Caco-2 (cell line): ENCODE measurements around the gene CFAP92. TPM values are rescaled to one million over a fixed set of nuclear protein-coding genes. Genes with fewer than 3 reads are reported as not detected.

Source experiments
- BruUV-seq: library from RNA; stranded (reverse); fragments of 400-500 nt; replicated peaks from 2 replicates; lab custom pipeline; 2021; lab: Mats Ljungman, UMichigan
- CTCF ChIA-PET: fragments of 300-600 bp; sonication (Branson Sonifier 250); formaldehyde crosslinking; loops from one replicate; lab custom pipeline; 2022; ENCODE audit warnings: antibody characterized with exemption; lab: Charles Lee
- POLR2A ChIA-PET: fragments of 300-600 bp; sonication (Branson Sonifier 250); formaldehyde crosslinking; loops from one replicate; lab custom pipeline; 2022; ENCODE audit warnings: antibody characterized with exemption; lab: Charles Lee
- DNase-seq, 2 experiments: peaks; one replicate each; pipeline versions ENCODE4 v3.0.0 to v3.0.0-alpha.2; 2020 to 2022
- H3K27me3 ChIP-seq: replicated peaks from 2 replicates; pipeline ENCODE4 v1.6.0; 2011; ENCODE audit warnings: low read length; ENCODE audit not compliant: control insufficient read depth, insufficient read depth
- H3K36me3 ChIP-seq: 2 replicates; pipeline ENCODE4 v1.5.1; 2011; ENCODE audit warnings: low read length; ENCODE audit not compliant: control insufficient read depth, insufficient read depth
- H3K4me1 ChIP-seq: fragments of 250-450 bp; sonication (Bioruptor Pico); 2 replicates; pipeline ENCODE4 v1.5.1; 2020; ENCODE audit warnings: mild to moderate bottlenecking
- H3K4me3 ChIP-seq: 2 replicates; pipeline ENCODE4 v1.5.1; 2011; ENCODE audit warnings: low read depth, mild to moderate bottlenecking, control low read depth, low read length
- H3K9me3 ChIP-seq: fragments of 250-450 bp; sonication (Bioruptor Pico); 2 replicates; pipeline ENCODE4 v1.5.1; 2020; ENCODE audit warnings: mild to moderate bottlenecking, moderate library complexity
- H3K27ac Mint-ChIP-seq: one replicate; pipeline ENCODE4 v1.8.0; 2022; ENCODE audit warnings: mixed read lengths; ENCODE audit not compliant: unreplicated experiment
- H3K27me3 Mint-ChIP-seq: one replicate; pipeline ENCODE4 v1.8.0; 2022; ENCODE audit warnings: mixed read lengths; ENCODE audit not compliant: insufficient read depth, unreplicated experiment
- H3K36me3 Mint-ChIP-seq: one replicate; pipeline ENCODE4 v1.8.0; 2022; ENCODE audit warnings: mild to moderate bottlenecking, mixed read lengths; ENCODE audit not compliant: insufficient read depth, unreplicated experiment
- H3K4me1 Mint-ChIP-seq: one replicate; pipeline ENCODE4 v1.8.0; 2022; ENCODE audit warnings: low read depth, mixed read lengths; ENCODE audit not compliant: unreplicated experiment
- H3K4me3 Mint-ChIP-seq: one replicate; pipeline ENCODE4 v1.8.0; 2022; ENCODE audit warnings: mild to moderate bottlenecking, moderate library complexity, mixed read lengths; ENCODE audit not compliant: unreplicated experiment
- H3K9me3 Mint-ChIP-seq: one replicate; pipeline ENCODE4 v1.8.0; 2022; ENCODE audit warnings: mixed read lengths; ENCODE audit not compliant: unreplicated experiment
- intact Hi-C: fragments of 100-400 bp; cut with micrococcal nuclease; formaldehyde crosslinking; loops from one replicate; pipeline ENCODE4 v1.10.0; 2022; ENCODE audit not compliant: unreplicated experiment
- total RNA-seq: library from RNA; stranded (reverse); gene quantifications from 2 replicates; pipeline ENCODE4 v1.2.3, GENCODE V29; 2022
- TF ChIP-seq, protein P1 (sequence below), 2 experiments: fragments of 200-600 bp in 1 of 2; IDR thresholded peaks; 1 replicate in 1 of 2; 2 replicates in 1 of 2; pipeline versions ENCODE4 v1.5.1 to v1.8.0; 2011 to 2022; ENCODE audit warnings: antibody characterized with exemption in 1 of 2, control low read depth in 1 of 2, inconsistent platforms in 1 of 2, low read depth in 1 of 2, low read length in 1 of 2, mild to moderate bottlenecking in 1 of 2, moderate library complexity in 1 of 2; ENCODE audit not compliant: insufficient read depth in 1 of 2, severe bottlenecking in 1 of 2, unreplicated experiment in 1 of 2

Gene CFAP92
- total RNA-seq, 1 experiment from 2014 or later, result 5.9 TPM

DNA sequence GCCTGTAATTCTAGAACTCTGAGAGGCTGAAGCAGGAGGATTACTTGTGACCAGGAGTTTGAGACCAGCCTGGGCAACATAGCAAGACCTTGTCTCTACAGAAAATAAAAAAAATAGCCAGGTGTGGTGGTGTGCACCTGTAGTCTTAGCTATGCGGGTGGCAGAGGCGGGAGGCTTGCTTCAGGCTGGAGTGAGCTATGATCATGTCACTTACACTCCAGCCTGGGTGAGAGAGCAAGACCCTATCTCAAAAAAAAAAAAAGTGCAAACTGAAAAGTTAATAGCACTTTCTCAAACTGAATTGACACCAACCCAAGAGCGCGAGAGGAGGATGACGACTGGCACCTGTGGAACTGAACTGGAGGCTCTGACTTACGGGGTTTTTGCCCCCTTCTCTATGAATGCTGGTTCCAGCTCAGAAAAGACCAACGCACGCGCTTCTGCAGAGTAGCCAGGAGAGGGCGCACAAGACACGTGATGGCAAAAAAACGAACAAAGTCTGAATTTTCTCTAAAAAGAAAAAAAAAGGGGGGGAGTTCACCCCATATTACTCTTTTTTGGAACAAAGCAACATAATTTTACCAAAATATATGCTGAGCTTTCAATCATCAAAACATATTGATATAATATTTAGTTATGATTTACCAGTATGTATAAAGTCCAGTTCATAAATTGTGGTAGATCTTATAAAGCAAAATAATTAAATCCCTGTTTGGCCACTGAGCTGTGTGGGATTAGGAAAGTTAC lies 23.7 kb downstream of the CFAP92 start:
- intact Hi-C loops, result loop anchor here (1.0 to 10.0 kb wide), 4 partner anchors 47 to 275 kb away; partner anchors contain the start of gene ISY1
- Mint-ChIP-seq H3K27me3 (peaks cover 1% of the 10 kb centered on the region), H3K4me3 (no peak overlapping the region), H3K9me3 (no peaks in the 10 kb centered on the region), H3K36me3 (no peaks in the 10 kb centered on the region), H3K4me1 (no peaks in the 10 kb centered on the region), H3K27ac (no peak overlapping the region)
- ChIA-PET CTCF (interaction anchor here (0.5 to 2.5 kb wide), 41 partner anchors 22 to 692 kb away, joined by 3 to 31 read pairs (median 6); partner anchors contain the start of genes ACAD9, CFAP92, COPG1 and RAB43), POLR2A (interaction anchor here (0.7 kb wide), 1 partner anchor 25 kb away, joined by 3 read pairs; no protein-coding TSS in a partner anchor)
- no peaks in the 10 kb centered on the region for H3K27me3 ChIP-seq
- no peaks in the 10 kb centered on the region for H3K4me1 ChIP-seq
- no peak overlapping the region for H3K4me3 ChIP-seq
- H3K36me3 ChIP-seq, result no peaks in the 10 kb centered on the region
- TF ChIP-seq, protein P1, sequence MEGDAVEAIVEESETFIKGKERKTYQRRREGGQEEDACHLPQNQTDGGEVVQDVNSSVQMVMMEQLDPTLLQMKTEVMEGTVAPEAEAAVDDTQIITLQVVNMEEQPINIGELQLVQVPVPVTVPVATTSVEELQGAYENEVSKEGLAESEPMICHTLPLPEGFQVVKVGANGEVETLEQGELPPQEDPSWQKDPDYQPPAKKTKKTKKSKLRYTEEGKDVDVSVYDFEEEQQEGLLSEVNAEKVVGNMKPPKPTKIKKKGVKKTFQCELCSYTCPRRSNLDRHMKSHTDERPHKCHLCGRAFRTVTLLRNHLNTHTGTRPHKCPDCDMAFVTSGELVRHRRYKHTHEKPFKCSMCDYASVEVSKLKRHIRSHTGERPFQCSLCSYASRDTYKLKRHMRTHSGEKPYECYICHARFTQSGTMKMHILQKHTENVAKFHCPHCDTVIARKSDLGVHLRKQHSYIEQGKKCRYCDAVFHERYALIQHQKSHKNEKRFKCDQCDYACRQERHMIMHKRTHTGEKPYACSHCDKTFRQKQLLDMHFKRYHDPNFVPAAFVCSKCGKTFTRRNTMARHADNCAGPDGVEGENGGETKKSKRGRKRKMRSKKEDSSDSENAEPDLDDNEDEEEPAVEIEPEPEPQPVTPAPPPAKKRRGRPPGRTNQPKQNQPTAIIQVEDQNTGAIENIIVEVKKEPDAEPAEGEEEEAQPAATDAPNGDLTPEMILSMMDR (IDR thresholded peaks at IDR 0.05; ENCODE audit: insufficient read depth in 1 of 2, low read depth in 1 of 2, low read length in 1 of 2, severe bottlenecking in 1 of 2, unreplicated experiment in 1 of 2), result peak; percentile 89 to 97
- peak in 1 of 2 experiments; percentile 62 for DNase-seq
- BruUV-seq, result no TSS peak
- H3K9me3 ChIP-seq, result no peaks in the 10 kb centered on the region

GRCh38 chr3:128967748-128968355 lies 26.0 kb downstream of the CFAP92 start:
- ChIA-PET POLR2A (no interaction called here), CTCF (no interaction called here)
- no TSS peak for BruUV-seq
- DNase-seq, result peak in 1 of 2 experiments; percentile 25
- no peaks in the 10 kb centered on the region for H3K4me1 ChIP-seq
- H3K27ac Mint-ChIP-seq, result no peak overlapping the region
- H3K4me3 ChIP-seq, result no peak overlapping the region
- no peaks in the 10 kb centered on the region for H3K36me3 Mint-ChIP-seq
- TF ChIP-seq, protein P1 (IDR thresholded peaks at IDR 0.05; ENCODE audit: insufficient read depth in 1 of 2, low read depth in 1 of 2, low read length in 1 of 2, severe bottlenecking in 1 of 2, unreplicated experiment in 1 of 2), result no peak
- H3K9me3 ChIP-seq, result no peaks in the 10 kb centered on the region
- intact Hi-C loops, result no loop called here
- no peaks in the 10 kb centered on the region for H3K9me3 Mint-ChIP-seq
- H3K36me3 ChIP-seq, result no peaks in the 10 kb centered on the region
- H3K4me3 Mint-ChIP-seq, result no peak overlapping the region
- H3K27me3 Mint-ChIP-seq, result peaks cover 4% of the 10 kb centered on the region
- no peaks in the 10 kb centered on the region for H3K4me1 Mint-ChIP-seq
- no peaks in the 10 kb centered on the region for H3K27me3 ChIP-seq

DNA sequence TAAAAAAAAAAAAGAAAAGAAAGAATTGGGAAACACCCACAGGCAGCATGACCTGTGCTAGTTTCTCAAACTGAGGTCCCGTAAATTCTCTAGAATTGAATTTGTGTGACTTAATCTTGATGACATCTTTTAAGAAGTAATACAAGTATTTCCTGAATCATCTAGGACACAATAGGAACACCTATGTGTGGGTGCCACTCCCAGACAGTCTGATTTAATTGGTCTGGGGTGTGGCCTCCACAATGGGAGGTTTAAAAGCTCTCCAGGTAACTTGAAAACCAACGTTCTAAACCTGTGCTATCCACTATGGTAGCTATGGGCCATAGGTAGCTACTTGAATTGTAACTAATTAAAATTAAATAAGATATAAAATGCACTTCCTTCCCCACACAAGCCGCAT lies 28.1 kb downstream of the CFAP92 start:
- CTCF ChIA-PET, result no interaction called here
- TF ChIP-seq, protein P1 (IDR thresholded peaks at IDR 0.05; ENCODE audit: insufficient read depth in 1 of 2, low read depth in 1 of 2, low read length in 1 of 2, severe bottlenecking in 1 of 2, unreplicated experiment in 1 of 2), result no peak
- Mint-ChIP-seq H3K9me3 (no peaks in the 10 kb centered on the region), H3K4me1 (no peaks in the 10 kb centered on the region), H3K27me3 (peaks cover 6% of the 10 kb centered on the region), H3K36me3 (no peaks in the 10 kb centered on the region), H3K4me3 (no peak overlapping the region), H3K27ac (no peak overlapping the region)
- BruUV-seq, result no TSS peak
- no peaks in the 10 kb centered on the region for H3K9me3 ChIP-seq
- intact Hi-C loops, result no loop called here
- H3K4me1 ChIP-seq, result no peaks in the 10 kb centered on the region
- no peaks in the 10 kb centered on the region for H3K27me3 ChIP-seq
- no peaks in the 10 kb centered on the region for H3K36me3 ChIP-seq
- no peak for DNase-seq
- no peak overlapping the region for H3K4me3 ChIP-seq
- POLR2A ChIA-PET, result no interaction called here
